OCI-LY3 (cell line): ENCODE measurements around the gene HSF2BP.

Source experiments
- H2AFZ ChIP-seq: fragments of 200-600, 300-600 bp; shearing (Covaris generic); 2 replicates; pipeline ENCODE4 v1.6.0; 2014; ENCODE audit warnings: antibody characterized with exemption, low read depth, low read length
- H3K27ac ChIP-seq: fragments of 200-600, 300-600 bp; sonication (generic); 2 replicates; pipeline ENCODE4 v1.5.1; 2014; ENCODE audit warnings: mild to moderate bottlenecking, low read length, moderate library complexity, mixed read lengths
- H3K27me3 ChIP-seq: fragments of 200-600, 300-600 bp; sonication (generic); 2 replicates; pipeline ENCODE4 v1.6.1; 2014; ENCODE audit warnings: low read depth, low read length, mixed read lengths
- H3K36me3 ChIP-seq: fragments of 200-600, 300-600 bp; sonication (generic); replicated peaks from 2 replicates; pipeline ENCODE3; 2014; ENCODE audit warnings: low read depth, low read length, mixed read lengths
- H3K4me1 ChIP-seq: fragments of 300-600, 200-600 bp; sonication (generic); 2 replicates; pipeline ENCODE4 v1.6.1; 2014; ENCODE audit warnings: low read length, mixed read lengths
- H3K4me2 ChIP-seq: fragments of 200-600, 300-600 bp; sonication (generic); 2 replicates; pipeline ENCODE4 v1.6.1; 2014; ENCODE audit warnings: low read length, mixed read lengths
- H3K4me3 ChIP-seq: fragments of 300-600, 200-600 bp; sonication (generic); 2 replicates; pipeline ENCODE4 v1.5.1; 2014; ENCODE audit warnings: antibody characterized with exemption, mild to moderate bottlenecking, low read length, moderate library complexity
- H3K79me2 ChIP-seq: fragments of 300-600, 200-600 bp; shearing (Covaris generic); 2 replicates; pipeline ENCODE4 v1.6.1; 2014; ENCODE audit warnings: mild to moderate bottlenecking, low read length, mixed read lengths
- H3K9ac ChIP-seq: fragments of 300-600, 200-600 bp; shearing (Covaris generic); 2 replicates; pipeline ENCODE4 v1.6.0; 2014; ENCODE audit warnings: mild to moderate bottlenecking, low read length, moderate library complexity
- H3K9me3 ChIP-seq: fragments of 200-600, 300-600 bp; shearing (Covaris generic); 2 replicates; pipeline ENCODE4 v1.6.1; 2014; ENCODE audit warnings: low read length, mixed read lengths; ENCODE audit not compliant: insufficient read depth
- H4K20me1 ChIP-seq: fragments of 200-600, 300-600 bp; sonication (generic); 2 replicates; pipeline ENCODE4 v1.6.1; 2016; ENCODE audit warnings: low read length, mixed read lengths; ENCODE audit not compliant: insufficient read depth
- EZH2phosphoT487 ChIP-seq: fragments of 200-600 bp; shearing (Covaris generic); IDR thresholded peaks from 2 replicates; pipeline ENCODE4 v1.6.1; 2018; ENCODE audit warnings: antibody characterized with exemption, mixed run types, low read depth
- TF ChIP-seq, protein P1 (sequence below): fragments of 200-600, 300-600 bp; sonication (generic); IDR thresholded peaks from 2 replicates; pipeline ENCODE4 v1.5.1; 2014; ENCODE audit warnings: antibody characterized with exemption, low read length, low read depth

The HSF2BP gene

DNA sequence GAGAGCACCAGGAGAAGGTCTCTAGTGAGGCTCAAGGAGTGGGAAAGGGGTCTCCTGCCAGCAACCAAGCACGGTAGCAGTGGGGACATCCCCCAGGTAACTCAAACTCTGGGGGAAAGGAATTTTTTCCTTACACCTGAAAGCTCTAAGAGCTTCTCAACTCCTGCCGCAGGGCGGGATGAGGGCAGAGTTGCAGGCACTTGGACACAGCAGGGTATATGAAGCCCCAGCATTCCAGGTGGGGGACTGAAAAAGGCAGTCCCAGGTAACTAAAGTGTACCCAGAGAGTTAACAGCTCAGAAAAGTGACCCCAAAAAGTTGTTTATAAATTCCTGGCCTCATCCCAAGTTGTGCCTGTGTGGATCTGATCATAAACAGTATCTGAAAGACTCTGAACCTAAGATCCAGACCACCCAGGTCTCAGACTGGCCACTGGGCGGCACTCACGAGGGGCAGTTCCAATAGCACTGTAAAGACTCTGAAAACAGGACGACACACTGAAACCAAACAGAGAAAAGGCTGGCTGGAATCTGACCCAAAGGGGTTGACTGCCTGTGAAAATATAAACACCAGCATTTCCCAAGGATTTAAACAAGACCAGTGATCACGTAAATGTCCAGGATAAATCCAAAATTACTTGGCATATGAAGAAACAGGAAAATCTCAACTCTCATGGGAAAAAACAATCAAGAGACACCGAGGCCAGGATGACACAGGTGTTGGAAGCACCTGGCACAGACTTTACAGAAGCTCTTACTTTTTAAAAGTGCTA, 47.5 kb downstream of the HSF2BP start:
- Histone ChIP-seq H3K9ac (no peak overlapping the region), H4K20me1 (no peaks in the 10 kb centered on the region), H3K4me3 (no peak overlapping the region), H3K79me2 (no peaks in the 10 kb centered on the region), H2AFZ (no peak overlapping the region), H3K4me2 (peak overlapping the region; percentile 20), H3K27me3 (no peaks in the 10 kb centered on the region), H3K9me3 (no peaks in the 10 kb centered on the region), H3K36me3 (no peaks in the 10 kb centered on the region), H3K27ac (no peak overlapping the region), H3K4me1 (peaks cover 16% of the 10 kb centered on the region)
- no peak for TF ChIP-seq EZH2phosphoT487
- TF ChIP-seq, protein P1, sequence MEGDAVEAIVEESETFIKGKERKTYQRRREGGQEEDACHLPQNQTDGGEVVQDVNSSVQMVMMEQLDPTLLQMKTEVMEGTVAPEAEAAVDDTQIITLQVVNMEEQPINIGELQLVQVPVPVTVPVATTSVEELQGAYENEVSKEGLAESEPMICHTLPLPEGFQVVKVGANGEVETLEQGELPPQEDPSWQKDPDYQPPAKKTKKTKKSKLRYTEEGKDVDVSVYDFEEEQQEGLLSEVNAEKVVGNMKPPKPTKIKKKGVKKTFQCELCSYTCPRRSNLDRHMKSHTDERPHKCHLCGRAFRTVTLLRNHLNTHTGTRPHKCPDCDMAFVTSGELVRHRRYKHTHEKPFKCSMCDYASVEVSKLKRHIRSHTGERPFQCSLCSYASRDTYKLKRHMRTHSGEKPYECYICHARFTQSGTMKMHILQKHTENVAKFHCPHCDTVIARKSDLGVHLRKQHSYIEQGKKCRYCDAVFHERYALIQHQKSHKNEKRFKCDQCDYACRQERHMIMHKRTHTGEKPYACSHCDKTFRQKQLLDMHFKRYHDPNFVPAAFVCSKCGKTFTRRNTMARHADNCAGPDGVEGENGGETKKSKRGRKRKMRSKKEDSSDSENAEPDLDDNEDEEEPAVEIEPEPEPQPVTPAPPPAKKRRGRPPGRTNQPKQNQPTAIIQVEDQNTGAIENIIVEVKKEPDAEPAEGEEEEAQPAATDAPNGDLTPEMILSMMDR, result peak; percentile 66

DNA sequence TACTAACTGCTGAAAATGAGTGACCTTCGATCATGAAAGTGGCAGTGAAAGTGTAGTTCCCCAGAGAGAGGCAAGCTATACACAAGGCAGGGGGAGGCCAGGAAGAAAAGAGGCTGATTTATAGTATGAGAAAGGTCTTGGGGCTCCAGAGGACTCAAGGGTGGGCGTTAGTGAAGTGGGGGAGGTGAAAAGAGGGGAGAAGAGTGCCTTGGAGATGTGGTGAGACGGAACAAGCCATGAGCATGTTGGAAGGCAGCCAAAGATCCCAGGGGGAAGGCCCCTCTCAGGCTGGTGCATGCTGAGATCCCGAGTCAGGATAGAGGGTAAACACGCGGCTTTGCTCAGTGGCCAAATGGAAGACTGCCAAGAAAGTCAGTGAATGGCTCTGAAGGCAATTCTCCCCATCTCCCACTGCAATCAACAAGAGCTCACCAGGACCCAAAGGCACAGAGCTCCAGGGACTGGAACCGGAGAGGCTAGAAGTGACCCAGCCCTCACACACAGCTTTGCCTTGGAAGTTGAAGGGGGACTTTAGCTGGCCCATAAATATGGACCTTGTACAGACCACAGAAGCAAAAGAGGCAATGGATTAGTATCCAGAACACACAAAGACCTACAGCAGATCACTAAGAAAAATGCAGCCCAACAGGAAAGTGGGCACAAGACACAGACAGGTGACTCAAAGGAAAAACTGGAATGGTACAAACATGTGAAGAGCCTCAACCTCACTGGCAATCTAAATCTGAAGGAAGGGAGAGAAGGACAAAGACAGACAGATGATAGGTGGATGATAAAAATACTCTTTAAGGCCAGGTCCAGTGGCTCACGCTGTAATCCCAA, 49.6 kb downstream of the HSF2BP start:
- TF ChIP-seq, protein P1, result no peak
- no peak for TF ChIP-seq EZH2phosphoT487
- Histone ChIP-seq H3K36me3 (no peaks in the 10 kb centered on the region), H3K4me1 (peaks cover 16% of the 10 kb centered on the region), H3K27ac (no peak overlapping the region), H3K9me3 (no peaks in the 10 kb centered on the region), H3K79me2 (no peaks in the 10 kb centered on the region), H3K27me3 (no peaks in the 10 kb centered on the region), H4K20me1 (no peaks in the 10 kb centered on the region), H3K4me2 (no peak overlapping the region), H3K4me3 (no peak overlapping the region), H2AFZ (no peak overlapping the region), H3K9ac (no peak overlapping the region)

DNA sequence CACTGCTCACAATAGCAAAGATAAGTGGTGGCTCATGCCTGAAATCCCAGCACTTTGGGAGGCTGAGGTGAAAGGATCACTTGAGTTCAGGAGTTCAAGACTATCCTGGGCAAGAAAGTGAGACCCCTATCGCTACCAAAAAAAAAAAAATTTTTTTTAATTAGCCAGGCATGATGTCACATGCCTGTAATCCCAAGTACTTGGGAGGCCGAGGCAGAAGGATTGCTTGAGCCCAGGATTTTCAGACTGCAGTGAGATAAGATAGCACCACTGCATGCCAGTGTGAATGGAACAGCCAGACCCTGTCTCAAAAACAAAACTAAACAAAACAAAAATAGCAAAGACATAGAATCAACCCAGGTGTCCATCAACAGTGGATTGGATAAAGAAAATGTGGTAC, 50.6 kb downstream of the HSF2BP start:
- Histone ChIP-seq H3K27me3 (no peaks in the 10 kb centered on the region), H3K4me1 (peaks cover 12% of the 10 kb centered on the region), H2AFZ (no peak overlapping the region), H3K4me3 (no peak overlapping the region), H3K36me3 (no peaks in the 10 kb centered on the region), H3K4me2 (no peak overlapping the region), H3K79me2 (no peaks in the 10 kb centered on the region), H4K20me1 (no peaks in the 10 kb centered on the region), H3K9ac (no peak overlapping the region), H3K27ac (no peak overlapping the region), H3K9me3 (no peaks in the 10 kb centered on the region)
- TF ChIP-seq, protein P1, result no peak
- no peak for TF ChIP-seq EZH2phosphoT487

DNA sequence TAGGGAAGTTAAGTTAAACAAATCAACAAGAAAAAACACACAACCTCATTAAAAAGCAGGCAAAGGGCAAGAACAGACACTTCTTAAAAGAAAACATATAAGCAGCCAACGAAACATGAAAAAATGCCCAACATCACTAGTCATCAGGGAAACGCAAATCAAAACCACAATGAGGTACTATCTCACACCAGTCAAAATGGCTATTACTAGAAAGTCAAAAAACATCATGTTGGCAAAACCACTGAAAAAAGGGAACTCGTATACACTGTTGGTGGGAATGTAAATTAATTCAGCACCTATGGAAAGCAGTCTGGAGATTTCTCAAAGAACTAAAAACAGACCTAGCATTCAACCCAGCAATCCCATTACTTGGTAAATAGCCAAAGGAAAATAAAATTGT, 51.1 kb downstream of the HSF2BP start:
- Histone ChIP-seq H3K36me3 (no peaks in the 10 kb centered on the region), H3K79me2 (no peaks in the 10 kb centered on the region), H2AFZ (no peak overlapping the region), H3K9ac (no peak overlapping the region), H3K4me3 (no peak overlapping the region), H3K4me1 (peaks cover 8% of the 10 kb centered on the region), H3K27me3 (no peaks in the 10 kb centered on the region), H4K20me1 (no peaks in the 10 kb centered on the region), H3K27ac (no peak overlapping the region), H3K4me2 (no peak overlapping the region), H3K9me3 (no peaks in the 10 kb centered on the region)
- TF ChIP-seq EZH2phosphoT487, result no peak
- TF ChIP-seq, protein P1, result no peak
